ENCODE measurements around the gene PRKCA.

GRCh38 chr17:66578781-66579489, 276.5 kb downstream of the PRKCA start:
- no peak for TF ChIP-seq POLR2A (IDR thresholded peaks at IDR 0.05)
- TF ChIP-seq CTCF (IDR thresholded peaks at IDR 0.05), result no peak
